ENCODE data around the gene INPP5A. TPM values are rescaled to one million over a fixed set of nuclear protein-coding genes. Genes with fewer than 3 reads are reported as not detected.
"Not testable (repeated sequence)": the region's sequence is repeated elsewhere in the genome, so short reads cannot be mapped to it uniquely, and the experiment has no call there.

The INPP5A gene
- total and polyA plus RNA-seq, 7 donors = 17.6 to 132 (median 100) TPM

DNA sequence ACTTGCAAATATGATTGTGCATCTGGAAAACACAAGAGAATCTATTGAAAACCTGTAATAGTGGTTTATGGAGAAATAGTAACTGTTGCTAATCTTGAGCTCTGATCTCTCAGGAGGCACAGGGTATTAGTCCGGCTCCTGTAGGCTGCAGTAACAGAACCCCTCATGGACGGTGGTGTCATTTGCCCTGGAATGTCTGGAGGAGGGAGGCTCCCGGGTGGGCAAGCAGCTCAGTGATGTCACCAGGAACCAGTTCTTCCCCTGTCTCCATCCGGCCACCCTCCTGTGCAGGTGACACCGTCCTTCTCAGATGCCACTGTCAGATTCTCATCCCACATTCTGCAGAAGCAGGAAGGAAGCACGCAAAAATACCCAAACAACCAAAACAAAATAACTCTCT, 29.3 kb downstream of the INPP5A start:
- peaks cover 0 to 59% (median 50%) of the 10 kb centered on the region in 4 donors for H3K4me1 ChIP-seq
- peak; percentile 32 for DNase-seq
- H3K9me3 ChIP-seq = no peaks in the 10 kb centered on the region
- no peak overlapping the region for H3K27ac ChIP-seq
- intact Hi-C loops (cut with DNase I) = no loop called here
- no peak overlapping the region for H3K4me3 ChIP-seq
- TF ChIP-seq POLR2AphosphoS5 (IDR thresholded peaks at IDR 0.05) (no peak), EP300 (IDR thresholded peaks at IDR 0.05) (no peak), POLR2A (IDR thresholded peaks at IDR 0.05) (no peak)
- TF ChIP-seq, protein P1, sequence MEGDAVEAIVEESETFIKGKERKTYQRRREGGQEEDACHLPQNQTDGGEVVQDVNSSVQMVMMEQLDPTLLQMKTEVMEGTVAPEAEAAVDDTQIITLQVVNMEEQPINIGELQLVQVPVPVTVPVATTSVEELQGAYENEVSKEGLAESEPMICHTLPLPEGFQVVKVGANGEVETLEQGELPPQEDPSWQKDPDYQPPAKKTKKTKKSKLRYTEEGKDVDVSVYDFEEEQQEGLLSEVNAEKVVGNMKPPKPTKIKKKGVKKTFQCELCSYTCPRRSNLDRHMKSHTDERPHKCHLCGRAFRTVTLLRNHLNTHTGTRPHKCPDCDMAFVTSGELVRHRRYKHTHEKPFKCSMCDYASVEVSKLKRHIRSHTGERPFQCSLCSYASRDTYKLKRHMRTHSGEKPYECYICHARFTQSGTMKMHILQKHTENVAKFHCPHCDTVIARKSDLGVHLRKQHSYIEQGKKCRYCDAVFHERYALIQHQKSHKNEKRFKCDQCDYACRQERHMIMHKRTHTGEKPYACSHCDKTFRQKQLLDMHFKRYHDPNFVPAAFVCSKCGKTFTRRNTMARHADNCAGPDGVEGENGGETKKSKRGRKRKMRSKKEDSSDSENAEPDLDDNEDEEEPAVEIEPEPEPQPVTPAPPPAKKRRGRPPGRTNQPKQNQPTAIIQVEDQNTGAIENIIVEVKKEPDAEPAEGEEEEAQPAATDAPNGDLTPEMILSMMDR (IDR thresholded peaks at IDR 0.05) = no peak
- no peaks in the 10 kb centered on the region for H3K36me3 ChIP-seq
- 87 to 92% methylated on average over 6 of the region's 6 CpGs for WGBS, 2 donors
- no peaks in the 10 kb centered on the region for H3K27me3 ChIP-seq

DNA sequence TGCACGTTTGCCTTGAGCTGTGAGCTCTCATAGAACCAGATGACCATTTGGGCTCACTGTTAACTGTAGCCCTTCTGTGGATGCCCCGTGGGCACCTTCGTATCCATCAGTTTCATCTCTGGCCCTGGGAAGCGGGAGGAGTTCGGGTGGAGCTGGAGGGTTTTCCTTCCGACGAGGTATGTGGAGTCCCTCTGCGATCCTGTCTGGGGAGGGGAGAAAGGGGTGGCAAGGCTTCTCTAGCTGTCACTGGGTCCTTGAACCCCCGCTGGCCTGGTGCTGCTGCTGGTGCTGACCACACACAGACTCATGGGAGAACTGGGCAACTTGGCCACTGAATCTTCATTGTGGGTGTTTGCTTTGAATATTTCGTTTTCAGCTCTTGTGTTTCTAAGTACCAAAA, 32.7 kb downstream of the INPP5A start:
- TF ChIP-seq POLR2AphosphoS5 (IDR thresholded peaks at IDR 0.05) = no peak
- H3K4me3 ChIP-seq = no peak overlapping the region
- H3K4me1 ChIP-seq = peaks cover 0 to 47% (median 38%) of the 10 kb centered on the region in 4 donors
- no peaks in the 10 kb centered on the region for H3K27me3 ChIP-seq
- intact Hi-C loops (cut with DNase I) = no loop called here
- no peak for DNase-seq
- WGBS, 2 donors = 86 to 89% methylated on average over 10 of the region's 10 CpGs
- no peaks in the 10 kb centered on the region for H3K9me3 ChIP-seq
- H3K27ac ChIP-seq = no peak overlapping the region
- no peaks in the 10 kb centered on the region for H3K36me3 ChIP-seq

DNA sequence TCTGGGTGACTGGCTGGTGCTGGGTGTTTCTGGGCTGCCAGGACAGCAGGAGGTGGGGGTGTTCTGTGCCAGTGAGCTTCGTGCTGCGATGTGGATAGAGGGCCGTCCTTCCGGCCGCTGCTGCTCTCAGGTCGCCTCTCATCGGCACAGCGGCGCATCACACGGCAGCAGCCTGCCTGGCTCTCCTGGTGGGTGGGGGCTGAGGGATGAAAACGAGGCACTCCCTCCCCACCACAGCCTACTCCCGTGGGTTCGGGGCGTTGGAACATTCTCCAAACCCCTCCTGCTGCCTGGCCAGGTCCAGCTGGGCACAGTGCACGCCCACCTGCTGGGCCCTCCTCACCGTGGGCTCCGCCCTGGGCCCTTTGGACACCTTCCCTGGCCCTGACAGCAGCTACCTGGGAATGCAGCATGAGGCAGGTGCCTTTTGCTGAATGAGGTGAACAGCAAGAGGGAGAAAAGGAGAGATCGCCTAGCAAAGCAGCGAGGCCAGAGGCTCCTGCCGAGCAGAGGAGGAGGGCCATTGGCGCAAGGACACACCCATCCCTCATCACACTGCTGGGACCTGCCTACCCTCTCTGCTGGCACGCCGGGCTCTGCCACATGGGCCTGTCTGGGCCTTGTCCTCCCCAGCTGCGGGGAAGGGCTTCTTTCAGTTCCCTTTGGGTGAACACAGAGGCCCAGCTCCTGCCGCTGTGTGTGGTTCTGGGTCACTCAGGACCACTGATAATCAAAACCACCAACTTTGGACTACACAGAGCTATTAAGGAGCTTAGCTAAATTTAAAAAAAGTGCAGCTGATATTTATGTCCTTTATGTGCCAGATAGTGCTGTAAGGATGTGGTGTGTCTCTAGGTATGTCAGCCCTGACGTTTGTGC, 33.4 kb downstream of the INPP5A start:
- intact Hi-C loops (cut with DNase I) = no loop called here
- H3K27ac ChIP-seq = peak overlapping the region in 3 of 4 donors; percentile 71 to 80 (median 76)

DNA sequence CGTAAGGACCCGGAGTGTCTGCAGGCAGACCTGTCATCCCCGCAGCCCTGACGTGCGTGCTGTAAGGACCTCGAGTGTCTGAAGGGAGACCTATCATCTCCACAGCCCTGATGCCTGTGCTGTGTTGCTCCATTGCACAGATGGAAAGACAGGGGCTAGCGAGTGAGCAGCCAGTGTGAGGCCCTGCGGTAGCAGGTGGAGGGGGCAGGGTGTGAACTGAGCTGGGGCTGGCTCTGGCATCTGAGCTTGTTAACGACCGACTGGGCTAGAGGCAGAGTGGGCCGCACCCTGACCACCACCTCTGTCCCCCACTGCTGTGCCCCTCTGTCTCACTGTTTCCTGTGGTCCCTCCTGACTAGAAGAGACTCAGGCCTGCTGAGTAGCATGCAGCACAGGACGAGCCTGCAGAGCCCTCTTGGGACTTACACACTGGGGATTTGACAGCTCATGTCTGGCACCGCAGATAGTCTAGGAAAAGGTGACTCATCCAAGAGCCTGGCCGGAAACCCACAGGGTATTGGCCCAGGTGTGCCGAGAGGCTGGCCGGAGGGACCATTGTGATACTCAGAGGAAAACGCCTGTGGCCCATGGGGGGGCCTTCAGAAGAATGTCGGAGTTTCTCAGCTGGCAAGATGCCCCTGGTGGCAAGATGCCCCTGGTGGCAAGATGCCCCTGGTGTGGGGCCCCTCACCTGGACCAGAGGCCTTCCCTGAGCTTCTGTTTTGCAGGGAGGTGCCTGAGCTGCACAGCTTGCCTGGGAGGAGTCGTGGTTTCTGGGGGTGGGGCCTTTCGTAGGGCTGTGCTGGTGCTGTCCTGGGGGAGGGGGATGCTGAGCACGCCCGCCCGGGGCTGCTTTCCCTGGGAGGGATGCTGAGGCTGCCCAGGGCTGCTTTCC, 34.3 kb downstream of the INPP5A start:
- peak overlapping the region; percentile 66 to 80 (median 74) for H3K27ac ChIP-seq
- intact Hi-C loops (cut with DNase I) = no loop called here

More for the DNA sequence above, 33.4 kb downstream of the INPP5A start:
- H3K27me3 ChIP-seq = no peaks in the 10 kb centered on the region
- no peak for DNase-seq
- no peaks in the 10 kb centered on the region for H3K9me3 ChIP-seq
- 33 to 65% methylated on average over 26 of the region's 26 CpGs for WGBS, 2 donors
- TF ChIP-seq, protein P1 (IDR thresholded peaks at IDR 0.05) = no peak
- TF ChIP-seq POLR2A (IDR thresholded peaks at IDR 0.05) (no peak), POLR2AphosphoS5 (IDR thresholded peaks at IDR 0.05) (no peak), EP300 (IDR thresholded peaks at IDR 0.05) (no peak)
- peaks cover 0 to 48% (median 41%) of the 10 kb centered on the region in 4 donors for H3K4me1 ChIP-seq
- no peak overlapping the region for H3K4me3 ChIP-seq
- no peaks in the 10 kb centered on the region for H3K36me3 ChIP-seq

DNA sequence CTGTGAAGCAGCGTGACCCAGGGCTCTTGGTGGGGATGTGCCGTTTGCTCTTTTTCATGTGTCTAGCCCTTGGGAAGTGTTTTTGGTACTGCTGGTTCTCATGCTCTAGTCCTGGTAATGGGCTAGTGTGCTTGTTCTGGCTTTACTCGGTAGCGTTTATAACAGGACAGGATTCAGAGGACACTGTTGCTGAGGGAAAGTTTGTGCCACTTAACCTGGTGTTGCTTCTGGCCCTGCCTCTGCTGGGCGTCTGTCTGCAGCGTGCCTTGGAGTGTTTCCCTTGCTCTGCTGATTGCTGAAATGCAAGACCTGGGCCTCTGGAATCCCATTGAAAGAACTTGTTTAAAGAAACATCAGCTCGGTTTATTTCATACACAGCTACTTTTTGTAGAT, 35.0 kb downstream of the INPP5A start:
- peaks cover 0 to 63% (median 56%) of the 10 kb centered on the region in 4 donors for H3K4me1 ChIP-seq
- no peak for TF ChIP-seq POLR2A (IDR thresholded peaks at IDR 0.05)
- TF ChIP-seq POLR2AphosphoS5 (IDR thresholded peaks at IDR 0.05) = no peak
- TF ChIP-seq, protein P1 (IDR thresholded peaks at IDR 0.05) = no peak
- no peak for TF ChIP-seq EP300 (IDR thresholded peaks at IDR 0.05)
- WGBS, 2 donors = 61 to 70% methylated on average over 7 of the region's 7 CpGs
- peak; percentile 56 for DNase-seq
- peak overlapping the region; percentile 66 to 80 (median 74) for H3K27ac ChIP-seq
- H3K4me3 ChIP-seq = no peak overlapping the region
- no peaks in the 10 kb centered on the region for H3K9me3 ChIP-seq
- intact Hi-C loops (cut with DNase I) = no loop called here
- H3K36me3 ChIP-seq = no peaks in the 10 kb centered on the region
- no peaks in the 10 kb centered on the region for H3K27me3 ChIP-seq

More for the DNA sequence above, 34.3 kb downstream of the INPP5A start:
- WGBS, 2 donors = 46 to 66% methylated on average over 23 of the region's 23 CpGs
- TF ChIP-seq EP300 (IDR thresholded peaks at IDR 0.05) (no peak), POLR2AphosphoS5 (IDR thresholded peaks at IDR 0.05) (peak; percentile 44 to 59 (median 52))
- Histone ChIP-seq H3K4me1 (peaks cover 0 to 57% (median 50%) of the 10 kb centered on the region in 4 donors), H3K27me3 (no peaks in the 10 kb centered on the region), H3K36me3 (no peaks in the 10 kb centered on the region), H3K4me3 (no peak overlapping the region), H3K9me3 (no peaks in the 10 kb centered on the region)
- peak; percentile 86 for DNase-seq

DNA sequence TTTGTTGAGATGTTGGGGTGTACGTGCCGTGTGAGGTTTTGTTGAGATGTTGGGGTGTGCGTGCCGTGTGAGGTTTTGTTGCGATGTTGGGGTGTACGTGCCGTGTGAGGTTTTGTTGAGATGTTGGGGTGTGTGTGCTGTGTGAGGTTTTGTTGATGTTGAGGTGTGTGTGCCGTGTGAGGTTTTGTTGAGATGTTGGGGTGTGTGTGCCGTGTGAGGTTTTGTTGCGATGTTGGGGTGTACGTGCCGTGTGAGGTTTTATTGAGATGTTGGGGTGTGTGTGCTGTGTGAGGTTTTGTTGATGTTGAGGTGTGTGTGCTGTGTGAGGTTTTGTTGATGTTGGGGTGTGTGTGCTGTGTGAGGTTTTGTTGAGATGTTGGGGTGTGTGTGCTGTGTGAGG, 35.4 kb downstream of the INPP5A start:
- H3K4me3 ChIP-seq; H3K27me3 ChIP-seq; H3K36me3 ChIP-seq; intact Hi-C loops (cut with DNase I); DNase-seq; H3K9me3 ChIP-seq: not testable (repeated sequence)
- Histone ChIP-seq H3K4me1 (peaks cover 0 to 67% (median 60%) of the 10 kb centered on the region in 4 donors), H3K27ac (peak overlapping the region; percentile 66 to 80 (median 74))
- 96 to 97% methylated on average over 12 of the region's 12 CpGs for WGBS, 2 donors

Data from sigmoid colon (tissue), 7 donors.